HCT116 (cell line): ENCODE results near the gene IFITM1. TPM values are rescaled to one million over a fixed set of nuclear protein-coding genes. Genes with fewer than 3 reads are reported as not detected.
"Not testable (repeated sequence)": the region's sequence is repeated elsewhere in the genome, so short reads cannot be mapped to it uniquely, and the experiment has no call there.

ENCODE experiments used
- ATAC-seq: fragments of 200-7000 bp; cut with Tn5 transposase; 2 replicates; pipeline ENCODE4 v1.9.1; 2020; ENCODE audit warnings: mild to moderate bottlenecking, moderate library complexity
- BruUV-seq: library from RNA; stranded (reverse); fragments of 400-500 nt; replicated peaks from 2 replicates; lab custom pipeline; 2021; lab: Mats Ljungman, UMichigan
- CTCF ChIA-PET: fragments of 300-600 bp; sonication (Branson Sonifier 250); formaldehyde crosslinking; loops from one replicate; lab custom pipeline; 2021; ENCODE audit warnings: antibody characterized with exemption; lab: Charles Lee
- POLR2A ChIA-PET: fragments of 300-600, 350-600 bp; sonication (Branson Sonifier 250); formaldehyde crosslinking; loops from one replicate; lab custom pipeline; 2021; ENCODE audit warnings: antibody characterized with exemption; lab: Charles Lee
- RAD21 ChIA-PET, 2 experiments: fragments of 300-600 bp; sonication (Branson Sonifier 250); formaldehyde crosslinking; loops; one replicate each; lab custom pipeline; 2023; ENCODE audit warnings: low total read pairs in 2 of 2; ENCODE audit not compliant: uncharacterized antibody in 2 of 2, unreplicated experiment in 2 of 2, low non-redundant PET in 1 of 2; lab: Charles Lee
- DNase-seq: peaks from one replicate; pipeline ENCODE4 v3.0.0-alpha.2; 2010; ENCODE audit warnings: low read depth, low spot score
- H2AFZ ChIP-seq: fragments of 200-600 bp; shearing (Covaris generic), sonication (generic); 2 replicates; pipeline ENCODE4 v1.6.1; 2017; ENCODE audit warnings: low read depth, mixed run types, mixed read lengths, antibody characterized with exemption, low read length; ENCODE audit not compliant: poor library complexity, severe bottlenecking
- H3K27ac ChIP-seq: 2 replicates; pipeline ENCODE4 v1.5.1; 2012; ENCODE audit warnings: low read depth, low read length
- H3K27me3 ChIP-seq: fragments of 200-600 bp; sonication (generic); 2 replicates; pipeline ENCODE4 v1.6.1; 2016; ENCODE audit warnings: mixed run types, low read length, mixed read lengths; ENCODE audit not compliant: insufficient read depth
- H3K36me3 ChIP-seq, 2 experiments: fragments of 200-500 bp in 1 of 2; fragments of 200-600 bp in 1 of 2; sonication (Bioruptor generic) in 1 of 2; sonication (generic) in 1 of 2; 2 replicates each; pipeline versions ENCODE4 v1.5.1 to v1.6.1; 2014 to 2016; ENCODE audit warnings: low read length in 2 of 2, inconsistent platforms in 1 of 2, mixed read lengths in 1 of 2, mixed run types in 1 of 2; ENCODE audit not compliant: insufficient read depth in 2 of 2, control insufficient read depth in 1 of 2
- H3K4me1 ChIP-seq, 2 experiments: fragments of 200-600 bp in 1 of 2; sonication (generic) in 1 of 2; 2 replicates each; pipeline versions ENCODE4 v1.5.1 to v1.6.1; 2012 to 2017; ENCODE audit warnings: low read length in 2 of 2, inconsistent platforms in 1 of 2, mild to moderate bottlenecking in 1 of 2, mixed read lengths in 1 of 2, mixed run types in 1 of 2, moderate library complexity in 1 of 2; ENCODE audit not compliant: insufficient read depth in 2 of 2, control insufficient read depth in 1 of 2
- H3K4me2 ChIP-seq: fragments of 200-600 bp; sonication (generic); 2 replicates; pipeline ENCODE4 v1.6.1; 2017; ENCODE audit warnings: mixed run types, low read length, mixed read lengths
- H3K4me3 ChIP-seq, 2 experiments: fragments of 200-600 bp in 1 of 2; sonication (generic) in 1 of 2; replicated peaks in 1 of 2; 2 replicates each; pipeline ENCODE4 v1.5.1; 2011 to 2016; ENCODE audit warnings: low read length in 2 of 2, control low read depth in 1 of 2, low read depth in 1 of 2, mild to moderate bottlenecking in 1 of 2, mixed read lengths in 1 of 2, mixed run types in 1 of 2
- H3K79me2 ChIP-seq: fragments of 200-600 bp; sonication (generic); 2 replicates; pipeline ENCODE4 v1.6.1; 2017; ENCODE audit warnings: mild to moderate bottlenecking, mixed run types, low read length, moderate library complexity, mixed read lengths; ENCODE audit not compliant: insufficient read depth
- H3K9ac ChIP-seq: fragments of 200-600 bp; sonication (generic); 2 replicates; pipeline ENCODE4 v1.6.1; 2016; ENCODE audit warnings: low read length, mixed read lengths
- H3K9me2 ChIP-seq: fragments of 200-600 bp; sonication (generic), shearing (Covaris generic); 2 replicates; pipeline ENCODE4 v1.6.1; 2017; ENCODE audit warnings: mixed run types, mild to moderate bottlenecking, moderate library complexity; ENCODE audit not compliant: insufficient read depth
- H3K9me3 ChIP-seq, 2 experiments: fragments of 200-500 bp in 1 of 2; fragments of 200-600 bp in 1 of 2; sonication (Bioruptor generic) in 1 of 2; sonication (generic) in 1 of 2; 2 replicates each; pipeline ENCODE4 v1.6.1; 2014 to 2017; ENCODE audit warnings: low read length in 2 of 2, mixed read lengths in 2 of 2, inconsistent platforms in 1 of 2, low read depth in 1 of 2, mild to moderate bottlenecking in 1 of 2, mixed run types in 1 of 2, moderate library complexity in 1 of 2; ENCODE audit not compliant: control insufficient read depth in 1 of 2, insufficient read depth in 1 of 2
- H4K20me1 ChIP-seq: fragments of 200-600 bp; sonication (generic), shearing (Covaris generic); 2 replicates; pipeline ENCODE4 v1.6.1; 2017; ENCODE audit warnings: mixed run types, mild to moderate bottlenecking, moderate library complexity; ENCODE audit not compliant: insufficient read depth
- EZH2phosphoT487 ChIP-seq: fragments of 200-600 bp; IDR thresholded peaks from 2 replicates; pipeline ENCODE4 v1.6.1; 2018; ENCODE audit warnings: antibody characterized with exemption, borderline replicate concordance
- FOSL1 ChIP-seq: IDR thresholded peaks from 2 replicates; pipeline ENCODE4 v1.6.1; 2012; ENCODE audit warnings: low read depth
- JUND ChIP-seq: IDR thresholded peaks from 2 replicates; pipeline ENCODE4 v1.6.1; 2012
- SRF ChIP-seq: IDR thresholded peaks from 2 replicates; pipeline ENCODE4 v1.6.1; 2012; ENCODE audit warnings: low read depth
- ZFX ChIP-seq: fragments of 450-650 bp; IDR thresholded peaks from 2 replicates; pipeline ENCODE4 v1.6.1; 2017
- intact Hi-C: fragments of 100-400 bp; cut with micrococcal nuclease; formaldehyde crosslinking; loops from 2 replicates; pipeline ENCODE4 v1.10.0; 2022
- total RNA-seq: library from RNA; stranded (reverse); gene quantifications from one replicate; pipeline ENCODE4 v1.2.1, GENCODE V29; 2021; ENCODE audit not compliant: unreplicated experiment
- TF ChIP-seq, protein P1 (sequence below): IDR thresholded peaks from 2 replicates; pipeline ENCODE4 v1.6.1; 2012
- TF ChIP-seq, protein P2 (sequence below): IDR thresholded peaks from 2 replicates; pipeline ENCODE4 v1.6.1; 2012

The IFITM1 gene
- total RNA-seq, 1 experiment from 2014 or later: 6.1 TPM

DNA sequence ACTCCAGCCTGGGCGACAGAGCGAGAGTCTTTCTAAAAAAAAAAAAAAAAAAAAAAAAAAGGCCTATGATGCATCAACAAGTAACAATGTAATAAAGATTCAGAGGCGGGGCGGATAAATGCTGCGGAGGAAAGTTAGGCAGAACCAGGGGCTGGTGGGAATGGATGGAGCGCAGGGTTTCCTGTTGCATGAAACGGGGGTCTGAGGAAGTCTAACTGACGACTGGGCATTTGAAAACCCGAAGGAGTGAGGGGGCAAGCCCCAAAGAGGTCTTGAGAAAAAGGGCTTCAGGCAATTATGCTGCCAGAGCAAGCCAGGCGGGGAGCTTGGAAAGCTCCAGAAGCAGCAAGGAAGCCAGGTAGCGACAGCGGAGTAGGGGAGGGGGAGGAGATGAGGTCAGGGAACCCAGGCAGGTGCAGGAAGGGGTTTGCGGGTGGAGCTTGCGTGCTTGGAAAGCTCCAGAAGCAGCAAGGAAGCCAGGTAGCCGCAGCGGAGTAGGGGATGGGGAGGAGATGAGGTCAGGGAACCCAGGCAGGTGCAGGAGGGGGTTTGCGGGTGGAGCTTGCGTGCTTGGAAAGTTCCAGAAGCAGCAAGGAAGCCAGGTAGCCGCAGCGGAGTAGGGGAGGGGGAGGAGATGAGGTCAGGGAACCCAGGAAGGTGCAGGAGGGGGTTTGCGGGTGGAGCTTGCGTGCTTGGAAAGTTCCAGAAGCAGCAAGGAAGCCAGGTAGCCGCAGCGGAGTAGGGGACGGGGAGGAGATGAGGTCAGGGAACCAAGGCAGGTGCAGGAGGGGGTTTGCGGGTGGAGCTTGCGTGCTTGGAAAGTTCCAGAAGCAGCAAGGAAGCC is 26.6 kb upstream of the IFITM1 start:
- DNase-seq, H3K9me2 ChIP-seq, ATAC-seq, H3K36me3 ChIP-seq, H4K20me1 ChIP-seq, CTCF ChIA-PET, H3K27me3 ChIP-seq, H2AFZ ChIP-seq, POLR2A ChIA-PET, RAD21 ChIA-PET, H3K9me3 ChIP-seq, H3K79me2 ChIP-seq, BruUV-seq: not testable (repeated sequence)
- Histone ChIP-seq H3K4me3 (peak overlapping the region; percentile 59 to 72; a peak in 2 of 4 replicates), H3K9ac (0 out of 2 replicates have a peak overlapping the region, but pooled peaks have one; percentile 76), H3K27ac (peak overlapping the region; percentile 79; the same call in 1 of the 2 replicates), H3K4me2 (peak overlapping the region; percentile 90), H3K4me1 (peaks cover 14 to 28% of the 10 kb centered on the region in 2 experiments)
- intact Hi-C loops: loop anchor here (5.0 kb wide), 1 partner anchor 50 kb away; the partner anchor contains the start of genes PSMD13 and SIRT3

DNA sequence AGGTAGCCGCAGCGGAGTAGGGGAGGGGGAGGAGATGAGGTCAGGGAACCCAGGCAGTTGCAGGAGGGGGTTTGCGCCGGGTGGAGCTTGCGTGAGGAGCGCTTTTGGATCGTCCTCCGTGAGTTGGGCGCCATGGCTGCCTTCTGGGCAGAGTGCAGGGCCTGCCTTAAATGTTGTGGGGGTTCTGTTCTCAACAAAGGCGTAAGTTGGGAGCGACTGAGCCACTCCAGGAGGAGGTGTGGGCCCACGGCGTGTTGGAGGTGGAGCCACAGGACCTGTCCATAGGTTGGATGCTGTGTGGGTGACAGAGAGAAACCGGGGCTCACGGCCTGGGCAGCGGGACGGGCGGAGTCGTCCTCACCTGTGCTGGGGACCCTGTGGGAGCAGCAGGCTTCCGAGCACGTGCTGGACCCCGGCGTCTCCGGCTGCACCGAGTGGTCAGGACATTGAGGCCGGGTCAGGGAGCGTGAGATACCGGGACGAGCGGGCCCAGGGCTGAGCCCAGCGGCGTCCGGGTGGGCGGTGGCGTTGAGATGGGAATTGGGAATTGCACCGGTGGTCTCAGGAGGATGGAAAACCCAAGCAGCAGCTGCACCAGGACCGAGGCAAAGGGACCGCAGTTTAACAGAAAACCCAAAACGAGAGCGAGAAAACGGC is 25.9 kb upstream of the IFITM1 start:
- BruUV-seq: TSS peak; percentile 61
- Histone ChIP-seq H4K20me1 (no peaks in the 10 kb centered on the region), H3K4me2 (peak overlapping the region; percentile 90), H3K79me2 (peaks cover 7% of the 10 kb centered on the region; the same call in 1 of the 2 replicates), H2AFZ (no peak overlapping the region), H3K27me3 (no peaks in the 10 kb centered on the region), H3K36me3 (no peaks in the 10 kb centered on the region; a peak in 1 of 4 replicates), H3K9me2 (no peaks in the 10 kb centered on the region), H3K9ac (peak overlapping the region; percentile 76)
- ATAC-seq: peak; percentile 41
- CTCF ChIA-PET: no interaction called here
- TF ChIP-seq, protein P1, sequence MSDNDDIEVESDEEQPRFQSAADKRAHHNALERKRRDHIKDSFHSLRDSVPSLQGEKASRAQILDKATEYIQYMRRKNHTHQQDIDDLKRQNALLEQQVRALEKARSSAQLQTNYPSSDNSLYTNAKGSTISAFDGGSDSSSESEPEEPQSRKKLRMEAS: 0 out of 2 replicates have a peak, but pooled peaks have one; percentile 43
- TF ChIP-seq, protein P2, sequence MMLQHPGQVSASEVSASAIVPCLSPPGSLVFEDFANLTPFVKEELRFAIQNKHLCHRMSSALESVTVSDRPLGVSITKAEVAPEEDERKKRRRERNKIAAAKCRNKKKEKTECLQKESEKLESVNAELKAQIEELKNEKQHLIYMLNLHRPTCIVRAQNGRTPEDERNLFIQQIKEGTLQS: no peak
- TF ChIP-seq EZH2phosphoT487 (no peak), JUND (no peak), ZFX (no peak), SRF (no peak), FOSL1 (no peak)
- TF ChIP-seq, all 23 proteins: peak for 1
- Histone ChIP-seq H3K9me3 (no peaks in the 10 kb centered on the region), H3K4me3 (peak overlapping the region; percentile 59 to 72), H3K27ac (peak overlapping the region; percentile 79; the same call in 1 of the 2 replicates), H3K4me1 (peaks cover 14 to 25% of the 10 kb centered on the region in 2 experiments)
- no peak for DNase-seq
- ChIA-PET RAD21 (no interaction called here), POLR2A (no interaction called here)
- intact Hi-C loops: loop anchor here (5.0 kb wide), 1 partner anchor 51 kb away; the partner anchor contains the start of genes PSMD13 and SIRT3
